HEK293 (cell line): ENCODE data around the gene GUK1.

ENCODE experiments used
- BCL11B ChIP-seq: fragments of 450-650 bp; formaldehyde crosslinking; IDR thresholded peaks from 2 replicates; pipeline ENCODE4 v1.5.1; 2016; ENCODE audit warnings: low read depth, missing biosample characterization, missing genetic modification characterization
- EGR2 ChIP-seq: fragments of 450-650 bp; formaldehyde crosslinking; IDR thresholded peaks from 2 replicates; pipeline ENCODE4 v1.5.1; 2016; ENCODE audit warnings: low read depth, missing biosample characterization, missing genetic modification characterization
- GFI1B ChIP-seq: fragments of 450-650 bp; formaldehyde crosslinking; IDR thresholded peaks from 2 replicates; pipeline ENCODE4 v1.5.1; 2016; ENCODE audit warnings: missing biosample characterization, missing genetic modification characterization
- GLIS1 ChIP-seq: fragments of 450-650 bp; formaldehyde crosslinking; IDR thresholded peaks from 2 replicates; pipeline ENCODE4 v1.5.1; 2016; ENCODE audit warnings: missing biosample characterization, missing genetic modification characterization
- HIC1 ChIP-seq: fragments of 450-650 bp; formaldehyde crosslinking; IDR thresholded peaks from 2 replicates; pipeline ENCODE4 v1.5.1; 2016; ENCODE audit warnings: missing biosample characterization, missing genetic modification characterization
- PRDM10 ChIP-seq: fragments of 450-650 bp; formaldehyde crosslinking; IDR thresholded peaks from 2 replicates; pipeline ENCODE4 v1.5.1; 2016; ENCODE audit warnings: missing biosample characterization, missing genetic modification characterization
- SP3 ChIP-seq: fragments of 450-650 bp; formaldehyde crosslinking; IDR thresholded peaks from 2 replicates; pipeline ENCODE4 v1.5.1; 2016; ENCODE audit warnings: missing biosample characterization, missing genetic modification characterization
- TSHZ1 ChIP-seq: fragments of 450-650 bp; formaldehyde crosslinking; IDR thresholded peaks from 2 replicates; pipeline ENCODE4 v1.5.1; 2016; ENCODE audit warnings: missing biosample characterization, missing genetic modification characterization, borderline replicate concordance
- ZBTB6 ChIP-seq: fragments of 450-650 bp; formaldehyde crosslinking; IDR thresholded peaks from 2 replicates; pipeline ENCODE4 v1.5.1; 2017; ENCODE audit warnings: missing biosample characterization, missing genetic modification characterization
- ZEB2 ChIP-seq: fragments of 450-650 bp; formaldehyde crosslinking; IDR thresholded peaks from 2 replicates; pipeline ENCODE4 v1.5.1; 2016; ENCODE audit warnings: missing biosample characterization, missing genetic modification characterization
- ZFP37 ChIP-seq: fragments of 450-650 bp; formaldehyde crosslinking; IDR thresholded peaks from 2 replicates; pipeline ENCODE4 v1.5.1; 2016; ENCODE audit warnings: missing biosample characterization, missing genetic modification characterization
- ZNF148 ChIP-seq: fragments of 450-650 bp; formaldehyde crosslinking; IDR thresholded peaks from 2 replicates; pipeline ENCODE4 v1.5.0; 2017; ENCODE audit warnings: missing biosample characterization, missing genetic modification characterization, borderline replicate concordance
- ZNF2 ChIP-seq: fragments of 450-650 bp; formaldehyde crosslinking; IDR thresholded peaks from 2 replicates; pipeline ENCODE4 v1.5.1; 2016; ENCODE audit warnings: missing biosample characterization, missing genetic modification characterization
- ZNF211 ChIP-seq: fragments of 450-650 bp; formaldehyde crosslinking; IDR thresholded peaks from 2 replicates; pipeline ENCODE4 v1.5.1; 2016; ENCODE audit warnings: low read depth, missing biosample characterization, missing genetic modification characterization
- ZNF341 ChIP-seq: fragments of 450-650 bp; formaldehyde crosslinking; IDR thresholded peaks from 2 replicates; pipeline ENCODE4; 2016; ENCODE audit warnings: low read depth, missing biosample characterization, missing genetic modification characterization
- ZNF433 ChIP-seq: fragments of 450-650 bp; formaldehyde crosslinking; IDR thresholded peaks from 2 replicates; pipeline ENCODE4 v1.5.1; 2016; ENCODE audit warnings: missing biosample characterization, missing genetic modification characterization, low read depth
- ZNF48 ChIP-seq: fragments of 450-650 bp; formaldehyde crosslinking; IDR thresholded peaks from 2 replicates; pipeline ENCODE4 v1.5.1; 2016; ENCODE audit warnings: missing biosample characterization, missing genetic modification characterization
- ZNF488 ChIP-seq: fragments of 450-650 bp; formaldehyde crosslinking; IDR thresholded peaks from 2 replicates; pipeline ENCODE4 v1.5.1; 2016; ENCODE audit warnings: missing biosample characterization, missing genetic modification characterization
- ZNF530 ChIP-seq: fragments of 450-650 bp; formaldehyde crosslinking; IDR thresholded peaks from 2 replicates; pipeline ENCODE4 v1.5.1; 2016; ENCODE audit warnings: low read depth, missing biosample characterization, missing genetic modification characterization
- ZNF548 ChIP-seq: fragments of 450-650 bp; formaldehyde crosslinking; IDR thresholded peaks from 2 replicates; pipeline ENCODE4 v1.5.1; 2016; ENCODE audit warnings: missing biosample characterization, missing genetic modification characterization
- ZNF558 ChIP-seq: fragments of 450-650 bp; formaldehyde crosslinking; IDR thresholded peaks from 2 replicates; pipeline ENCODE4 v1.5.1; 2016; ENCODE audit warnings: missing biosample characterization, missing genetic modification characterization
- ZNF660 ChIP-seq: fragments of 450-650 bp; IDR thresholded peaks from 2 replicates; pipeline ENCODE4 v1.5.1; 2018; ENCODE audit warnings: missing biosample characterization, mild to moderate bottlenecking, missing genetic modification characterization
- ZNF707 ChIP-seq: fragments of 450-650 bp; formaldehyde crosslinking; IDR thresholded peaks from 2 replicates; pipeline ENCODE4 v1.5.1; 2016; ENCODE audit warnings: missing biosample characterization, missing genetic modification characterization
- ZNF785 ChIP-seq: fragments of 450-650 bp; formaldehyde crosslinking; IDR thresholded peaks from 2 replicates; pipeline ENCODE4 v1.5.1; 2016; ENCODE audit warnings: missing biosample characterization, missing genetic modification characterization
- ZNF791 ChIP-seq: fragments of 450-650 bp; formaldehyde crosslinking; IDR thresholded peaks from 2 replicates; pipeline ENCODE4 v1.5.1; 2016; ENCODE audit warnings: missing biosample characterization, missing genetic modification characterization

The GUK1 gene

GRCh38 chr1:228109073-228109961 is 30.8 kb upstream of the GUK1 start, which contains the start of gene MRPL55 (continued):
- TF ChIP-seq TSHZ1 (tag by site-specific recombination) (peak; percentile 11; the same call in 1 of the 2 replicates), ZNF707 (tag by site-specific recombination) (no peak), ZNF558 (no peak), PRDM10 (tag by site-specific recombination) (peak; percentile 67), ZNF791 (tag by site-specific recombination) (no peak), ZFP37 (tag by site-specific recombination) (peak; percentile 27; the same call in 1 of the 2 replicates), ZNF548 (tag by site-specific recombination) (no peak), GFI1B (tag by site-specific recombination) (no peak), SP3 (tag by site-specific recombination) (peak; percentile 100), ZNF785 (peak; percentile 82; the same call in 1 of the 2 replicates), ZNF2 (peak; percentile 86), ZNF211 (tag by site-specific recombination) (no peak), ZNF341 (tag by site-specific recombination) (peak; percentile 76), ZNF488 (tag by site-specific recombination) (no peak), BCL11B (tag by site-specific recombination) (peak; percentile 96), ZEB2 (tag by site-specific recombination) (peak; percentile 94), ZNF530 (tag by site-specific recombination) (no peak), ZNF660 (peak; percentile 74; the same call in 1 of the 2 replicates), ZNF433 (tag by site-specific recombination) (no peak), EGR2 (tag by site-specific recombination) (peak; percentile 97), ZNF48 (tag by site-specific recombination) (no peak), HIC1 (tag by site-specific recombination) (no peak), ZNF148 (tag by site-specific recombination) (0 out of 2 replicates have a peak, but pooled peaks have one; percentile 46), GLIS1 (peak; percentile 96), ZBTB6 (tag by site-specific recombination) (no peak)
